GM19043 (cell line): Measurements from ENCODE around the gene ZNF547.
"Not testable (repeated sequence)": the region's sequence is repeated elsewhere in the genome, so short reads cannot be mapped to it uniquely, and the experiment has no call there.

Experiments
- ATAC-seq: cut with Tn5 transposase; IDR thresholded peaks from one replicate; pipeline ENCODE4 v1.9.1; 2021; ENCODE audit warnings: low read depth; ENCODE audit not compliant: unreplicated experiment

Gene ZNF547

DNA sequence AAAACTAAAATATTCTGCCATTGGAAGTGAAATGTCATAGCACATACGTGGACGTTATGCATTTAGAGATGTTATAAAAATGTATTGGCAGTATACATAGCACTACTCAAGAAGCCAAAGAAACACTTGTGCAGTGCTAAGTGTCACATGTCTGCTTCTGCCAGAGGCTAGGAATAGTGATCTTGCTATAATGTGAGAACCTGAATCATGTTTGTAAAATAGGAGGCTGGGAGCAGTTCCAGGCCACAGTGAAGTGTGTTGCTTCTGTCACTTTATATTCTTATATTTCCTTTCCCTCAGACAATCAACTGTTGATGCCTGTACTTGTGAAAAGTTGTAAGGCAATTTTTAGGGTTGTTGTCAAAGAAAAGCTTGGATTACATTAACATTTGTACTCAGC, 3.4 kb downstream of the ZNF547 start:
- ATAC-seq: no peak

DNA sequence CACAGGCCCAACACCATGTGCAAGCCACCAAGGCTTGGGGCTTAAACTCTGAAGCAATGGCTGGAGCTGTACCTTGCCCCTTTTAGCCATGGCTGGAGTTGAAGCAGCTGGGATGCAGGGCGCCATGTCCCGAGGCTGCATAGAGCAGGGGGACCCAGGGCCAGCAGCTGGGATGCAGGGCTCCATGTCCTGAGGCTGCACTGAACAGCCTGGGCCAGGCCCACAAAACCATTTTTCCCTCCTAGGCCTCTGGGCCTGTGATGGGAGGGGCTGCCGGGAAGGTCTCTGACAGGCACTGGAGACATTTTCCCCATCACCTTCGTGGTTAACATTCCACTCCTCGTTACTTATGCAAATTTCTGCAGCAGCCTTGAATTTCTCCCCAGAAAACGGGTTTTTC, 10.8 kb downstream of the ZNF547 start:
- ATAC-seq: no peak

DNA sequence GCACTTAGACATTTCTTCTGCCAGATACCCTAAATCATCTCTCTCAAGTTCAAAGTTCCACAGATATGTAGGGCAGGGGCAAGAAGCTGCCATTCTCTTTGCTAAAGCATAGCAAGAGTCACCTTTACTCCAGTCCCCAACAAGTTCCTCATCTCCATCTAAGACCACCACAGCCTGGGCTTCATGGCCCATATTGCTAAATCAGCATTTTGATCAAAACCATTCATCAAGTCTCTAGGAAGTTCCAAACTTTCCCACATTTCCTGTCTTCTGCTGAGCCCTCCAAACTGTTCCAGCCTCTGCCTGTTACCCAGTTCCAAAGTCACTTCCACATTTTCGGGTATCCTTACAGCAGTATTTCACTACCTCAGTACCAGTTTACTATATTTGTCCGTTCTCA, 11.3 kb downstream of the ZNF547 start:
- ATAC-seq: not testable (repeated sequence)

DNA sequence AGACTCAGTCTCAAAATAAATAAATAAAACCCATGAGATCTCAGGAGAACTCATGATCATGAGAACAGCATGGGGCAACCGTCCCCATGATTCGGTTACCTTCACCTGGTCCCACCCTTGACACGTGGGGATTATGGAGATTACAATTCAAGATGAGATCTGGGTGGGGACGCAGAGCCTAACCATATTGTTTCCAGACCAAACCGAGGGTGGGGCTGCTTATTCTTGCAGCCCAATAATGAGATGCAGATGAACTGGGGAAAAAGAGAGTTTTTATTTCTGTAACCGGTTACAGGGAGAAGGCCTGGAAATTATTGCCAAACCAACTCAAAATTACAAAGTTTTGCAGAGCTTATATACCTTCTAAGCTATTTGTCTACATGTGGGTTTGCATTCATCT, 12.8 kb downstream of the ZNF547 start:
- ATAC-seq: no peak

DNA sequence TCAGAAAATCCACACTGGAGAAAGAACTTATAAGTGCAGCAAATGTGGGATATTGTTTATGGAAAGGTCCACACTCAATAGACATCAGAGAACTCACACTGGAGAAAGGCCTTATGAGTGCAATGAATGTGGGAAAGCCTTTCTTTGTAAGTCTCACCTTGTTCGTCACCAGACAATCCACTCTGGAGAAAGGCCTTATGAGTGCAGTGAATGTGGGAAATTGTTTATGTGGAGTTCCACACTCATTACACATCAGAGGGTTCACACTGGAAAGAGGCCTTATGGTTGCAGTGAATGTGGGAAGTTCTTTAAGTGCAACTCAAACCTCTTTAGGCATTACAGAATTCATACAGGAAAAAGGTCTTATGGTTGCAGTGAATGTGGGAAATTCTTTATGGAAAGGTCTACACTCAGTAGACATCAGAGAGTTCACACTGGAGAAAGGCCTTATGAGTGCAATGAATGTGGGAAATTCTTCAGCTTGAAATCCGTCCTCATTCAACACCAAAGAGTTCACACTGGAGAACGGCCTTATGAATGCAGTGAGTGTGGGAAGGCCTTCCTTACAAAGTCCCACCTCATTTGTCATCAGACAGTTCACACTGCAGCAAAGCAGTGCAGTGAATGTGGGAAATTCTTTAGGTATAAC, 14.3 kb downstream of the ZNF547 start:
- ATAC-seq: no peak

DNA sequence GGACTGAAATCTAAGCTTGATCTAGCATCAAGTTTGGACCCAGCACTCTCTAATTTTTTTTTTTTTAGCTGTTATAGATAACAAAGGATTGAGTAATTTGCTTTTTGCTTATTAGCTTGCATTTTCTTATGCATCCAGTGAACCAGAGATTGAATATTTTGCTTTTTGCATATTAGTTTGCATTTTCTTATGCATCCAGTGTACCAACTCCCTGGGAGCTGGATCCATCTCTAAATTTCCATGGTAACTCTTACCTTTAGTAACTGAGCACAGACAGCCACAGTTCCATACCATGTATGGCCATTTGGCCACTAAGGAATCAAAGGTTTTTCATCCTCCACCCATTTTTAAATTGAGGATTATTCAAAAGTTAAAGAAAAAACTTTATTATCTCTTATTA, 17.6 kb downstream of the ZNF547 start:
- ATAC-seq: no peak

DNA sequence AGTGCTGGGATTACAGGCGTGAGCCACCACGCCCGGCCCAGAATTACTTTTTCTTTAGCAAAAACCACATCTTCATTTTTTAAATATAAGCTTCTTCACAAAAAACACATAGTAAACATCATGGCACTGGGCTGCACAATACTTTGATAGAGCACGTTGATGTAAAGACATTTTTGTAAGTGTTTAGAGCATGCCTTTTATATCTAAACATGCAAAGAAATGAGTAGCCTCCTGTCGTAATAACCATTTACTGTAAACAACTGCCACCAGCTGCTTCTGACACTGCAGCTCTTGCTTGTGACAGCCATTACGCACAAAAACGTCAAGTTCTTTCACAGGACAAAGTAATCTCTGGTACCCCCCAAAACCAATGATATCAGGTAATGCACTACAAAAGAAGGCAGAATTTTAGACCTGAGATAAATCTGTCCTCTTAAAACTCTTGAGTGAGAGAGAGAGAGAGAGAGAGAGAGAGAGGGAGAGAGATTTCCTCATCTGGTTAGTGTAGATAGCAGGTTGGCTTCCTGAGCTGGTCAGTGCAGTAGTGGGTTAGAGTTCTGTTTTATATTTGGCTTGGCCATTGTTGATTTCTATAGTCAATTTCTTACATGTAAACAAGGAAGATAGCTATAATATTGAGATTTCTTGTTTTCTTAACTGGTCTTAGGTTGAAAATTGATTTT, 19.6 kb downstream of the ZNF547 start:
- no peak for ATAC-seq

DNA sequence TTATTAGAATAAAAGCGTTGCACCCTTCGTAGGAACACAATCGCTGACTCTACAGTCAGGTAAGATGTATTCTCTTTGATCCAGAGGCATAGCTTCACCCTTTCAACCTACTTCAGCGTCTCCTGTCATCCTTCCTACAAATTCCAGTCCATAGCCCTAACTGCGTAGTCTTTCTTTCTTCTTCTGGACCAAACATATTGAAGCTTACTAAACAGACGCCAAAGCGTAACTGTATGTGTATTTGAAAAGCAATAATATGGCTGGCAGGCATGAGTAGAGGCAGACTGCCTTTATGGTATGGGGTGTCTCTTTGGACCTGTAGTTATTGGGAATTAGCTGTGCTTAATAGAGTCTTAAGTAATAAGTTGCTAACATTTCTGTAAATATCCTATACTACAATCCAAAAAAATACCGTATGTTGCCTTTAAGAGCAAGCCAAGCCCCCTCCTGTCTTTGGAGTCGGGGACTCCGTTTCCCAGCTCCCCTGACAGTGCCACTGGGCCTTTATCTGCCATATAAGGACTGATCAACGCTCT, 25.9 kb downstream of the ZNF547 start:
- no peak for ATAC-seq

DNA sequence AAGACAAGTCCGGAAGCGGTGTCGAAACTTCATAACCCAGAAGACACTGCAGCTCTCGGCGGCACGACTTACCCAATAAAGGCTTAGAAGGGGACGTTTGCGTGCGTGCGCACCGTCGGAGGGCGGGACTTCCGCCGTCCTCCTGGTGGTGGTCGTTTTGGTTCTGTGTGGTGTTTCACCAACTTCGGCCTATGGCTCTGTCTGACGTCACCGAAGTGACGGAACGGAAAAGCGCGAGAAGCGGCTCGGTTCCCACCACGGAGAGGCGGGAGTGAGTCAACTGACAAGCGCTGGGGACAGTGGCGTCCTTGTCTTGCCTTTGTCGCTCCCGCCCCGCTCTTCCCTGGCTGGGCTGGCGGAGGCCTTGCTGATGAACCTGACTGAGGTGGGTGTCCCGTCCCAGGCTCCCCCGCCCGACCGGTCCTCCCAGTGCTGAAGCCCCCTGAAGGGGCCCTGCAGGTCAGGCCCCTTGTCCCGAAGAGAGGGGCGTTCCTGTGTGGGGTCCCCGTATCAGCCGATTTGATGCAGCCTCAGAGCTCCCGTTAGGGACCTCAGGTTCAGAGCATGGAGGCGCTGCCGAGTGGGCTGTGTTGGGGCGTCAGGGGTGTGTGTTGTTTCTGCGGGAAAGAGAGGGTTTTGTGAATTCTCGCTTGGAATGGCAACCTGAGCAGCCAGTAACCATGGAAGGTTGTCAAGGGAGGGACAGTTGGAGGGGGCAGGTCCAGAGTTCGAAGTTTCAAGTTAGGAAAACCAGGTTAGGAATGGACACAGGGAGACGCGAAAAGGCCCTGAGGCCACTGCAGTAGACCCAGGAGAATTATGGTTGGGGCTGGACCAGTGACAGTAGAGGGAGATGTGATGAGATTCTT, 26.6 kb downstream of the ZNF547 start, which contains the start of gene ZNF548:
Gene ZNF548 (plus strand): TSS at position 125 of the 869 bp plus-strand sequence. CDS start 246 bp downstream, at position 371.
- peak; percentile 98 for ATAC-seq

DNA sequence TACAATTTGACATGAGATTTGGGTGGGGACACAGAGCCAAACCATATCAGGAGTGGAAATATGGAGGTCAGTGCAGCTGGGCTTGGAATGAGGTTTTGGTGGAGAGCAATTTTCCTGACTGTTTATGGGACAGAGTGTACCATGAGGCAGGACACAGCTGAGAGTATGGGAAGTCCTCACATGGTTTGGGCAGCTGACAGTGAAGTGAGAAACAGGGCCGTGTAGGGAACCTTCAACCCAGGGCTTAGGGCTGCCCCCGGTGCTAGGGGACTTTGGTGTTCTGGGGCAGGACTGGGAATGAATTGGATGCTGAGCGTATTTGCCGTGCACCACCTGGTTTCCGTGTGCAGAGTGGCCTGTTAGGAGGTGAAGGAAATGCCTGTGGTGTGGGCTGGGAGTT, 32.4 kb downstream of the ZNF547 start:
- ATAC-seq: no peak

DNA sequence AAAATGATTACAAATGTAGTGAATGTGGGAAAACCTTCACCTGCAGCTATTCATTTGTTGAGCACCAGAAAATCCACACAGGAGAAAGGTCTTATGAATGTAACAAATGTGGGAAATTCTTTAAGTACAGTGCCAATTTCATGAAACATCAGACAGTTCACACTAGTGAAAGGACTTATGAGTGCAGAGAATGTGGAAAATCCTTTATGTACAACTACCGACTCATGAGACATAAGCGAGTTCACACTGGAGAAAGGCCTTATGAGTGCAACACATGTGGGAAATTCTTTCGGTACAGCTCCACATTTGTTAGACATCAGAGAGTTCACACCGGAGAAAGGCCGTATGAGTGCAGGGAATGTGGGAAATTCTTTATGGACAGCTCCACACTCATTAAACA, 35.5 kb downstream of the ZNF547 start:
- ATAC-seq: no peak

DNA sequence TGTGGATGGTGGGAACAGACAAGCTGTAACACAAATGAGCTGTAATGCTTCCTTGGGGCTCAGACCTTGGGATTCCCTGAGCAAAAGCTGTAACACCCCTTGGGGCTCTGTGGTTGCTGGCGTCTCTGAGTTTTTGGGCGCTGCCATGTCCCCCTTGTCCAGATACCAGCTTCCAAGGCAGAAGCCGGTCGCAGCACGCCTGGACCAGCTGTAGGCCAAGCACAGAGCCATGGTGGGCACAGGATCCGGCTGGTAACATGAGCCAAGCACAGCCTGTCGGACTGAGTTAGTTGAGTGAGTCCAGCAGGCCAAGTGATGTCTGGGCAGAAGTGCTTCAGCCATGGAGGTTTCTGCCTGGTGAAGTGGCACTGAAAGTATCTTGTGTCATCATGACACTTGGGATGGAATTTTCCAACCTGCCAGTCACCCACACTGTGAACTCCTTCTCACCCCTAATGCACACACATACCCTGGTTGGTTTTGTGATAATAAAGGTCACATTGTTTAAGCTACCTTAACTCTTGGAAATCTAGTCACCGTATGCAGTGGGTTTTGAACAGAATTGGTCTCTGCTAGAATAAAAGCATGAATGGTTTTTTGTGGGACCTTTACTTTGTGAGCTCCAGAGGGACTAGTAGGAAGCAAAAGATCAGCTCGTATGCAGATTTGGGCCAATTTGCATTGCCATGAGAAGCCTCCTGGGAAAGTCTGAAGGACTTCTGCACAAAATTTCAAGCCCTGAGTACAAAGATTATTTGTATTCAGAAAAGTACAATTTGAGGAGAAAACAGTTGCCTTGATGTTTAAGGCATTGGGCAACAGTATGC, 40.6 kb downstream of the ZNF547 start:
- no peak for ATAC-seq

DNA sequence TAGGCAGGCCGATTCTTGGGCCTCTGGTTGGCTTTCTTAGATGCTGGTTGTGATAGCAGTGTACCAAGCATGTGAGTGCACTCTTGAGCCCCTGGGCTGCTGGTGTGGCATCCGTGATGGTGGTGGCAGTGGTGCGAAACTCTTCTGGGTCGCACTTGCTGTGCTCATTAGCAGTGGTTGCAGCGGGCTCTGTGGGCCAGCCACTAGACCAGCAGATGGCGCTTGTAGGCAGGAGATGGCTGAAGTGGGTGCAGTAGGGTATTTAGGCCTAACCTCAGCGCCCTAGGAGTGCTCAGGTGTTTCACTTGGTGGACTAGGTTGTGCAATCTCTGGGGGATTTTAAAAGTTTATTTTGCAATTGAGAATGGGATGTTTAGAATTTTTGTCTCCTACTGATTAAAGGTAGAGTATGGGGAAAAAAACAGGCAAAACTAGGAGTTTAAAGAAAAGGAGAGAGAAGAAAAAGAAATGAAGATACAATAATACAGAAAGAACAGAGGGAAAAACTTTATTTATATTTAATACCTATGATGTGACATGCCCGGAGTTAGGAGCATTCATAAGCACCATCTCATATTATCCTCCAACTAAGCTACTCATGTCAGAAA, 43.3 kb downstream of the ZNF547 start:
- no peak for ATAC-seq

DNA sequence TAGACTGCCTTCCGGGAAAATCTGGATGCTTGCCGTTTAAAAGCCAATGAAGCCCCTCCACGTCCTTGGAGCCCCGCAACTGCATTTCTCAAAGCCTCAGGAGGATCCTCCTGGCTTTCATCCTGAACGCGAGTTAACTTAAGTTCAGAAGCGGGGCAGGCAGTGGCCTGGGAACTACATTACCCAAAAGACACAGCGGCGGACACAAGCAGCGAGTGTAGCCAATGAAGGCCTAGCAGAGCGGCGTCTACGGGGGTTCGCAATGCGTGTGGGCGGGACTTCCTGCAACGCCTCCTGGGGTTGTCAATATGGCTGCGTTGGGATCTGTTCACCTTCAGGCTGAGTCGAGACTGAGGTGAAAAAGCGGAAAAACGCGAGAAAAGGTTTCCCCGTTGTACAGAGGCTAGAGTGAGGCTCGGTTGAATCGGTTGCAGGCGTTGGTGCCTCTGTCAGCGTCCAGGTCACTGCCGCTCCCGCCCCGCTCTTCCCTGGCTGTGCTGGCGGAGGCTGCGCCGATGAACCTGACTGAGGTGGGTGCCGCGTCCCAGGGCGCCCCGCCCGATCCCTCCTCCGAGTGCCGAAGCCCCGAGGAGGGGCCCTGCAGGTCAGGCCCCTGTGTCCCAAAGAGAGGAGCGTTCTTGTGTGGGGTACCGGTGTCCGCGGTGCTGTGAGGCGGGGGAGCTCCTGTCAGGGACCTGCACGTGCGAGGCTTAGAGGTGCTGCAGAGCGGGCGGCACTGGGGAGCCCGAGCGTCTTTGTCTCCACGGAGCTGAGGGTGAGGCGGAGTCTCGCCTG, 47.7 kb downstream of the ZNF547 start, which contains the start of gene ZNF17:
Gene ZNF17 (plus strand): TSS at position 285 of the 795 bp plus-strand sequence. CDS start 2,455 bp downstream, outside the sequence.
- ATAC-seq: peak; percentile 99

DNA sequence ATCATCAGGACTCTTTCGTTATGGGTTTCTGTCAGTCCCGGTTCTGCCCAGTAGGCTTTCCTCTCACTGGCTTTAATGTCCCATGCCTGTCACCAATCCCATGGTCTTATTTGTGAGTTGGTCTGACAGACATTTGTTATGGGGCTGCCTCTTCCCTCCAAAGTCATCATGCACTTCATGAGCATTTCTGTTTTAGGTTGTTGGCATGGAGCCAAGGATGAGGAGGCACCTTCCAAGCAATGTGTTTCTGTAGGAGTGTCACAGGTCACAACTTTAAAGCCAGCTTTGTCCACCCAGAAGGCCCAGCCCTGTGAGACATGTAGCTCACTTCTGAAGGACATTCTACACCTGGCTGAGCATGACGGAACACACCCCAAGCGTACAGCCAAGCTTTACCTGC, 56.1 kb downstream of the ZNF547 start:
- no peak for ATAC-seq

DNA sequence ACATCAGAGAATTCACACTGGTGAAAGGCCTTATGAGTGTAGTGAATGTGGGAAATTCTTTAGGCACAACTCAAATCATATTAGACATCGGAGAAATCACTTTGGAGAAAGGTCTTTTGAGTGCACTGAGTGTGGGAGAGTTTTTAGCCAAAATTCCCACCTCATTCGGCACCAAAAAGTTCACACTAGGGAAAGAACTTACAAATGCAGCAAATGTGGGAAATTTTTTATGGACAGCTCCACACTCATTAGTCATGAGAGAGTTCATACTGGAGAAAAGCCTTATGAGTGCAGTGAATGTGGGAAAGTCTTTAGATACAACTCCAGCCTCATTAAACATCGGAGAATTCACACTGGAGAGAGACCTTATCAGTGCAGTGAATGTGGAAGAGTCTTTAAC, 57.7 kb downstream of the ZNF547 start:
- no peak for ATAC-seq
